ENCODE measurements around the gene GPR160.

Gene GPR160

GRCh38 chr3:169998668-169999131 lies 39.1 kb upstream of the GPR160 start:
- Histone ChIP-seq H3K27ac (replicated peaks) (0 out of 2 replicates have a peak overlapping the region, but pooled peaks have one; percentile 4), H3K27me3 (ENCODE audit: insufficient read depth, poor library complexity, severe bottlenecking) (no peaks in the 10 kb centered on the region), H3K4me3 (replicated peaks; ENCODE audit: insufficient read depth, low read length) (no peak overlapping the region)
- TF ChIP-seq, protein P1, sequence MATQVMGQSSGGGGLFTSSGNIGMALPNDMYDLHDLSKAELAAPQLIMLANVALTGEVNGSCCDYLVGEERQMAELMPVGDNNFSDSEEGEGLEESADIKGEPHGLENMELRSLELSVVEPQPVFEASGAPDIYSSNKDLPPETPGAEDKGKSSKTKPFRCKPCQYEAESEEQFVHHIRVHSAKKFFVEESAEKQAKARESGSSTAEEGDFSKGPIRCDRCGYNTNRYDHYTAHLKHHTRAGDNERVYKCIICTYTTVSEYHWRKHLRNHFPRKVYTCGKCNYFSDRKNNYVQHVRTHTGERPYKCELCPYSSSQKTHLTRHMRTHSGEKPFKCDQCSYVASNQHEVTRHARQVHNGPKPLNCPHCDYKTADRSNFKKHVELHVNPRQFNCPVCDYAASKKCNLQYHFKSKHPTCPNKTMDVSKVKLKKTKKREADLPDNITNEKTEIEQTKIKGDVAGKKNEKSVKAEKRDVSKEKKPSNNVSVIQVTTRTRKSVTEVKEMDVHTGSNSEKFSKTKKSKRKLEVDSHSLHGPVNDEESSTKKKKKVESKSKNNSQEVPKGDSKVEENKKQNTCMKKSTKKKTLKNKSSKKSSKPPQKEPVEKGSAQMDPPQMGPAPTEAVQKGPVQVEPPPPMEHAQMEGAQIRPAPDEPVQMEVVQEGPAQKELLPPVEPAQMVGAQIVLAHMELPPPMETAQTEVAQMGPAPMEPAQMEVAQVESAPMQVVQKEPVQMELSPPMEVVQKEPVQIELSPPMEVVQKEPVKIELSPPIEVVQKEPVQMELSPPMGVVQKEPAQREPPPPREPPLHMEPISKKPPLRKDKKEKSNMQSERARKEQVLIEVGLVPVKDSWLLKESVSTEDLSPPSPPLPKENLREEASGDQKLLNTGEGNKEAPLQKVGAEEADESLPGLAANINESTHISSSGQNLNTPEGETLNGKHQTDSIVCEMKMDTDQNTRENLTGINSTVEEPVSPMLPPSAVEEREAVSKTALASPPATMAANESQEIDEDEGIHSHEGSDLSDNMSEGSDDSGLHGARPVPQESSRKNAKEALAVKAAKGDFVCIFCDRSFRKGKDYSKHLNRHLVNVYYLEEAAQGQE (IDR thresholded peaks at IDR 0.05; ENCODE audit: insufficient replicate concordance, low read depth): no peak
- TF ChIP-seq POLR2AphosphoS5 (IDR thresholded peaks at IDR 0.05; ENCODE audit: low read depth) (no peak), CTCF (IDR thresholded peaks at IDR 0.05; ENCODE audit: insufficient read depth, low read length) (no peak), SPI1 (IDR thresholded peaks at IDR 0.05; ENCODE audit: borderline replicate concordance, low read depth) (no peak), GABPA (IDR thresholded peaks at IDR 0.05; ENCODE audit: low read depth) (no peak)
- peak; percentile 46 to 48 for DNase-seq (ENCODE audit: low read depth in 1 of 2, low spot score in 1 of 2)

GRCh38 chr3:169999433-169999832 lies 38.4 kb upstream of the GPR160 start:
- H3K4me3 ChIP-seq (replicated peaks; ENCODE audit: insufficient read depth, low read length): no peak overlapping the region
- H3K27ac ChIP-seq (replicated peaks): no peak overlapping the region
- DNase-seq (ENCODE audit: low read depth in 1 of 2, low spot score in 1 of 2): no peak
- H3K27me3 ChIP-seq (ENCODE audit: insufficient read depth, poor library complexity, severe bottlenecking): no peaks in the 10 kb centered on the region
- TF ChIP-seq CTCF (IDR thresholded peaks at IDR 0.05; ENCODE audit: insufficient read depth, low read length) (no peak), POLR2AphosphoS5 (IDR thresholded peaks at IDR 0.05; ENCODE audit: low read depth) (no peak), SPI1 (IDR thresholded peaks at IDR 0.05; ENCODE audit: borderline replicate concordance, low read depth) (no peak), GABPA (IDR thresholded peaks at IDR 0.05; ENCODE audit: low read depth) (no peak)
- TF ChIP-seq, protein P1 (IDR thresholded peaks at IDR 0.05; ENCODE audit: insufficient replicate concordance, low read depth): no peak

GRCh38 chr3:170000051-170000450 lies 37.7 kb upstream of the GPR160 start:
- Histone ChIP-seq H3K27me3 (ENCODE audit: insufficient read depth, poor library complexity, severe bottlenecking) (no peaks in the 10 kb centered on the region), H3K27ac (replicated peaks) (no peak overlapping the region), H3K4me3 (replicated peaks; ENCODE audit: insufficient read depth, low read length) (no peak overlapping the region)
- TF ChIP-seq POLR2AphosphoS5 (IDR thresholded peaks at IDR 0.05; ENCODE audit: low read depth) (no peak), GABPA (IDR thresholded peaks at IDR 0.05; ENCODE audit: low read depth) (no peak), SPI1 (IDR thresholded peaks at IDR 0.05; ENCODE audit: borderline replicate concordance, low read depth) (no peak), CTCF (IDR thresholded peaks at IDR 0.05; ENCODE audit: insufficient read depth, low read length) (no peak)
- TF ChIP-seq, protein P1 (IDR thresholded peaks at IDR 0.05; ENCODE audit: insufficient replicate concordance, low read depth): no peak
- DNase-seq (ENCODE audit: low read depth in 1 of 2, low spot score in 1 of 2): no peak
